Pancreas (tissue), 10 donors: Measurements from ENCODE around the gene MBL2. TPM values are rescaled to one million over a fixed set of nuclear protein-coding genes. Genes with fewer than 3 reads are reported as not detected.
A peak's percentile ranks its signal among the peaks of the same experiment; 100 is the strongest.

Experiments used
- ATAC-seq, 4 donors: fragments of 200-7000 bp; cut with Tn5 transposase; one replicate each; pipeline versions ENCODE4 v1.8.0 to v1.9.1; 2020; ENCODE audit warnings: mild to moderate bottlenecking in 4 of 4, moderate library complexity in 4 of 4
- DNase-seq, 6 donors: peaks; one replicate each; pipeline ENCODE4 v3.0.0-alpha.2; 2020
- FAIRE-seq: peaks from 2 replicates; lab custom pipeline; 2012; peaks lifted over from hg19 to GRCh38; lab: Jason Lieb, UNC
- H3K27ac ChIP-seq, 4 donors: fragments of 200-600 bp; sonication (generic); 1 replicate in 3 of 4; 2 replicates in 1 of 4; pipeline versions ENCODE4 v1.5.0 to v1.8.0; 2020
- H3K27me3 ChIP-seq, 4 donors: fragments of 200-600 bp; one replicate each; pipeline ENCODE4 v1.8.0; 2021
- H3K36me3 ChIP-seq, 3 donors: fragments of 200-600 bp; sonication (generic) in 1 of 3; one replicate each; pipeline versions ENCODE4 v1.5.0 to v1.8.0; 2020 to 2021
- H3K4me1 ChIP-seq, 3 donors: fragments of 200-600 bp; one replicate each; pipeline ENCODE4 v1.8.0; 2021
- H3K4me3 ChIP-seq, 4 donors: fragments of 200-600 bp; sonication (generic) in 2 of 4; one replicate each; pipeline versions ENCODE4 v1.5.0 to v1.8.0; 2020 to 2021
- H3K9me3 ChIP-seq, 4 donors: fragments of 200-600 bp; one replicate each; pipeline ENCODE4 v1.8.0; 2021
- CTCF ChIP-seq, 4 donors: fragments of 200-600 bp; sonication (generic) in 3 of 4; IDR thresholded peaks; one replicate each; pipeline versions ENCODE4 v1.5.0 to v1.8.0; 2021; ENCODE audit warnings: antibody characterized with exemption in 4 of 4
- WGBS, 2 donors: extraction: QIAGEN DNeasy Blood & Tissue Kit; methylation state at CpG; one replicate each; pipeline ENCODE4 v1.1.7; 2013; 5-methylcytosine and 5-hydroxymethylcytosine counted together
- intact Hi-C, 3 donors: fragments of 100-400 bp; cut with DNase I; formaldehyde crosslinking; loops; one replicate each; pipeline versions ENCODE4 v1.11.1 to v1.14.2; 2022
- polyA plus RNA-seq, 2 donors: library from polyadenylated mRNA; stranded (reverse); fragments of 200-250 nt; gene quantifications; one replicate each; pipeline ENCODE4 v1.2.3, GENCODE V29; 2013
- total RNA-seq, 6 donors: library from RNA; stranded (reverse); fragmentation: NEBNext Ultra II Directional in 4 of 6; extraction: Animal tissue kit (Norgen Biotek cat#: 25700) in 4 of 6; gene quantifications; one replicate each; pipeline versions ENCODE4 v1.2.1 to v1.2.4, GENCODE V29; 2021 to 2023
- donor health status: healthy with polysubstance abuse.
- donor health status: DM: no; HTN: no; CAD: no; lungs with moderate emphysema.
- donor health status: DM: no; HTN: no; CAD: no.
- donor health status: control.
- donor health status: control.
- donor health status: Bipolar disorder and iron deficiency.
- donor health status: DM: yes; HTN: yes; CAD: no.
- donor health status: DM: no; HTN: no; CAD: no.
- donor health status: DM: no; HTN: no; CAD: no.
- donor health status: DM: yes; HTN: yes; CAD: no.

The MBL2 gene
- total RNA-seq (under 1 TPM in 1 of 6 donors, not detected in 5; 0.09 TPM), polyA plus RNA-seq (not detected)

GRCh38 chr10:52772623-52773022 lies at the start of gene MBL2:
Gene MBL2 (minus strand): TSS chr10:52772784. CDS start chr10:52771635, 1,149 bp downstream.
- WGBS, 2 donors: 81 to 83% methylated on average over 3 of the region's 3 CpGs

DNA sequence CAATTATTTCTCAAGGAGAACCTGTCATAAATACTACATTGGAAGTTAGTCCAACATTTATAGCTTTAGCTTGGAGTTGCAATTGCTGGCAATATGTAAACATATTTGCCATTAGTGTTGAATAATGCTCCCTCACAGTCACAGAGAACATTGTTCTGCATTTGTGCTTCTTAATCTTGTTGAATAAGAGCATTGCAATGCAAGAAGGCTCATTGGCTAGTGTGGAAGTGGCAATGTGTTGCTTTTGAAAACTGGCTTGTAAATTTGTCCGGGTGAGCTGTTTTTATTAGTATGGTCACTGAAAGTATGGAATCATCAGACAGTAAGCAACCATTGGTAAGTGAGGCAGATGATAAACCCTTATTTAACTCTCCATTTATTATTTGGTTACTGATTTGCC lies 47.7 kb upstream of the MBL2 start:
- H3K4me3 ChIP-seq: no peak overlapping the region
- no peak overlapping the region for H3K27ac ChIP-seq
- H3K36me3 ChIP-seq: no peaks in the 10 kb centered on the region
- H3K27me3 ChIP-seq: no peaks in the 10 kb centered on the region
- intact Hi-C loops: no loop called here
- ATAC-seq (no peak), DNase-seq (no peak), FAIRE-seq (no peak)
- no peaks in the 10 kb centered on the region for H3K4me1 ChIP-seq
- no peak for TF ChIP-seq CTCF (IDR thresholded peaks at IDR 0.05)
- whole genome bisulfite sequencing, 2 donors: 40 to 58% methylated on average over 1 of the region's 1 CpG
- H3K9me3 ChIP-seq: no peaks in the 10 kb centered on the region

More at GRCh38 chr10:52772623-52773022, at the start of gene MBL2:
- no peaks in the 10 kb centered on the region for H3K9me3 ChIP-seq
- no peak within 1 kb of the TSS for H3K27ac ChIP-seq
- no peak within 1 kb of the TSS for H3K4me3 ChIP-seq
- no peaks in the 10 kb centered on the region for H3K27me3 ChIP-seq
- FAIRE-seq (no peak), DNase-seq (no peak), ATAC-seq (no peak)
- intact Hi-C loops: no loop called here
- no peaks in the 10 kb centered on the region for H3K4me1 ChIP-seq
- no peak for TF ChIP-seq CTCF (IDR thresholded peaks at IDR 0.05)
- no peaks in the 10 kb centered on the region for H3K36me3 ChIP-seq

- H3K36me3 ChIP-seq: no peaks in the 10 kb centered on the region
- H3K27me3 ChIP-seq: no peaks in the 10 kb centered on the region
- FAIRE-seq (no peak), DNase-seq (no peak), ATAC-seq (peak in 2 of 4 donors; percentile 44 to 49)
- H3K4me1 ChIP-seq: no peaks in the 10 kb centered on the region
- no peak for TF ChIP-seq CTCF (IDR thresholded peaks at IDR 0.05)
- intact Hi-C loops: no loop called here
- 43 to 44% methylated on average over 3 of the region's 3 CpGs for WGBS, 2 donors
- no peak overlapping the region for H3K4me3 ChIP-seq
- H3K9me3 ChIP-seq: no peaks in the 10 kb centered on the region
- H3K27ac ChIP-seq: no peak overlapping the region
Measured at GRCh38 chr10:52818019-52818418, 45.4 kb upstream of the MBL2 start.

DNA sequence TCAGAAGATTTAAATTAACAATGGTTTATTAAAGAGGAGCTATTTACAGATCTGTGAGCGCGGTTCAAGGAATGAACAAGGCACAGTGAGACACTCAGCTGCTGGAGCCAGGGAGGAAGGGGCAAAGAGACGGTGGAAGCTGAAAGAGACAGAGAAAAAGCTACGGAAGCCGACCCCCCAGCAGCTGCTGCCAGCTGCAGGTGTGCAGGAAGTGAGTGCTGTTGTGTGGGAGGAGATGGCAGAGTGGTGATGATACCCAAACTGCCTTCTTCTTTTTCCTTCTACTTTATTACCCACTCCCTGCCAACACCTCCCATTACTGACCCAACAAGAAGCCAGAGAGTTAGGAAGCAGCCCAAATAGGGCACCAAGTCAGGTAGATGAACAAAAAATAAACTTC lies 41.9 kb upstream of the MBL2 start:
- no peak for DNase-seq
- no peak for FAIRE-seq
- Histone ChIP-seq H3K4me3 (no peak overlapping the region), H3K4me1 (no peaks in the 10 kb centered on the region), H3K9me3 (no peaks in the 10 kb centered on the region), H3K27ac (no peak overlapping the region), H3K27me3 (no peaks in the 10 kb centered on the region), H3K36me3 (no peaks in the 10 kb centered on the region)
- no peak for TF ChIP-seq CTCF (IDR thresholded peaks at IDR 0.05)
- intact Hi-C loops: no loop called here
- 77 to 83% methylated on average over 5 of the region's 5 CpGs for WGBS, 2 donors
- no peak for ATAC-seq

DNA sequence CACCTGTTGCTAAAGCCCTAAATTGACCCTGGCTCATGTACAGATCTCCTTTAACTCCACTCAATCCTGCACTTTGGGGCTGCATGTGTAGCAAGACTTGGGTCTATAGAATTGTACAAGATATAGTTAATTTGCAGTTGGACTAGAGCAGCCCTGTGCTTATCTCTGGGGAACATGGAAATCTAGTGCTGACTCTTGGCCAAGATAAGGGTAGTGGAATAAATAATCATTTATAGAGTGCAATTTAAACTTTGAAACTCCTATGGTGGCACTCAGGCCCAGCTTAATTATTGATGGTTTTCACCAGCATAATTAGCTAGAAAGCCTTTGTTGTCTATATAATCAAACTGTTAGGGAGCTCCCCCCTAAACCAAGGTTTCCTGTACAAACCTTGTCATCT lies 39.2 kb upstream of the MBL2 start:
- FAIRE-seq (no peak), DNase-seq (no peak), ATAC-seq (no peak)
- Histone ChIP-seq H3K27me3 (no peaks in the 10 kb centered on the region), H3K36me3 (no peaks in the 10 kb centered on the region), H3K4me3 (no peak overlapping the region), H3K9me3 (no peaks in the 10 kb centered on the region), H3K4me1 (no peaks in the 10 kb centered on the region), H3K27ac (no peak overlapping the region)
- intact Hi-C loops: no loop called here
- no peak for TF ChIP-seq CTCF (IDR thresholded peaks at IDR 0.05)
